Stimulated activated CD8-positive, alpha-beta memory T cell treated with anti-CD3 and anti-CD28 coated beads, Interleukin-12 subunit alpha, Interleukin-12 subunit beta, amount 100 ng/mL, for 24 hours (primary cell): Measurements from ENCODE around the gene UPF3A.
A peak's percentile ranks its signal among the peaks of the same experiment; 100 is the strongest.
"Not testable (repeated sequence)": the region's sequence is repeated elsewhere in the genome, so short reads cannot be mapped to it uniquely, and the experiment has no call there.

Experiments used
- DNase-seq: peaks from one replicate; pipeline ENCODE4 v3.0.0-alpha.2; 2020; ENCODE audit errors: extremely low read depth

The UPF3A gene

DNA sequence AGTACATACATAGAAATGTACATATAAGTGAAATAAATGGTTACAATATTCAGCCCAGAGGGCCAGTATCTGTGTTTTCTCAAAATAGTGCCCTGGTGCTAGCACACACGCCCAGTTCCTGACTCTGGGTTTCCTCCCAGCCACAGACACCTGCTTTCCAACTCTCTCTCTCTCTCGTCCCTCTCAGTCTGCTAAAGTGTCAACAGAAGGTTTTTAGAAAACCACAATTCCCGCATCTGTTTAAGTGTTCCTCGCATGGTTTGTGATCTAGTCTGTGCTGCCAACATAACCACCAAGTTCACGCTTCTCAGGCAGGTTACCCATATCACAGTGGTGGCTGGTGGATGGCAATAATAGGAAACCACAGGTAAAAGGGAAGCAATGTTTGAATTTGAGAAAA lies 17.8 kb upstream of the UPF3A start:
- DNase-seq: no peak

DNA sequence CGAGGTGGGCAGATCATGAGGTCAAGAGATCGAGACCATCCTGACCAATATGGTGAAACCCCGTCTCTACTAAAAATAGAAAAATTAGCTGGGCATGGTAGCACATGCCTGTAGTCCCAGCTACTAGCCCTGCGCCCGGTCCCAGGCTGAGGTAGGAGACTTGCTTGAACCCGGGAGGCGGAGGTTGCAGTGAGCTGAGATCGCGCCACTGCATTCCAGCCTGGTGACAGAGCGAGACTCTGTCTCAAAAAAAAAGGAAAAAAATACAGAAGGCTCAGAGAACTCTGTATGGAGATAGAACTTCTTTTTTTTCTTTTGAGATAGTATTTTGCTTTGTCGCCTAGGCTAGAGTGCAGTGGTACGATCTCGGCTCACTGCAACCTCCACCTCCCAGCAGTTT lies 17.1 kb upstream of the UPF3A start:
- DNase-seq: not testable (repeated sequence)

DNA sequence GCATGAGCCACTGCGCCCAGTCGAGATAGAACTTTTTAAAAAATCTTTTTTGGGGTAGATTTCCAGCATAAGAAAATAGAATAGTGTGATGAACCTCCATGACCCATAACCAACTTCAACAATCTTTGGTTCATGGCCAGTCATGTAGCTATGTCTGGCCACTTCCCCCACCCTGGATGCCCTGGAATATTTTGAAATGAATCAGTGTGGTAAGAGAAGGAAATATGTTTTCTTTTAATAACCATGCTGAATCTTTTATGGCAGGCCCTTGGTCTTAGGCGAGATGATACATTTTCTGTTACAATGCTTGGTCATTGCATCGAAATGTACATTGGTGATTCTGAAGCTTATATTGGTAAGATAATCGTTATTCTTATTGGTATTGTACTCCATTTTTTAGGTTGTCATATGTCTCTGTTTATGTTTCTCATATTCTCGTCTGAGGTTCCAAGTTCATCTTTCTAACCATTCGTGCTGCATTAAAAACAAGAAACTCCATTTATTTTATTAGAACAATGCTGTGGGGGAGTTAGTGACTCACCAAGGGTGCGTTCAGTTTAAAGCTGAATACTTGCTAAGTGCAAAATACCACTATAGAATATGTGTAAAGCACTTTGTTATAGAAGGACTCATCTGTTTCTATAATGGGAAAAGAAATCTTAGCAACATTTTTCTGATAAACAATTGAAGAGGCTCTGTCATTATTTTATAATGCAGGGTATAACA lies 16.4 kb upstream of the UPF3A start:
- no peak for DNase-seq

- no peak for DNase-seq
These were observed 15.2 kb upstream of the UPF3A start for GRCh38 chr13:114266241-114266640.

DNA sequence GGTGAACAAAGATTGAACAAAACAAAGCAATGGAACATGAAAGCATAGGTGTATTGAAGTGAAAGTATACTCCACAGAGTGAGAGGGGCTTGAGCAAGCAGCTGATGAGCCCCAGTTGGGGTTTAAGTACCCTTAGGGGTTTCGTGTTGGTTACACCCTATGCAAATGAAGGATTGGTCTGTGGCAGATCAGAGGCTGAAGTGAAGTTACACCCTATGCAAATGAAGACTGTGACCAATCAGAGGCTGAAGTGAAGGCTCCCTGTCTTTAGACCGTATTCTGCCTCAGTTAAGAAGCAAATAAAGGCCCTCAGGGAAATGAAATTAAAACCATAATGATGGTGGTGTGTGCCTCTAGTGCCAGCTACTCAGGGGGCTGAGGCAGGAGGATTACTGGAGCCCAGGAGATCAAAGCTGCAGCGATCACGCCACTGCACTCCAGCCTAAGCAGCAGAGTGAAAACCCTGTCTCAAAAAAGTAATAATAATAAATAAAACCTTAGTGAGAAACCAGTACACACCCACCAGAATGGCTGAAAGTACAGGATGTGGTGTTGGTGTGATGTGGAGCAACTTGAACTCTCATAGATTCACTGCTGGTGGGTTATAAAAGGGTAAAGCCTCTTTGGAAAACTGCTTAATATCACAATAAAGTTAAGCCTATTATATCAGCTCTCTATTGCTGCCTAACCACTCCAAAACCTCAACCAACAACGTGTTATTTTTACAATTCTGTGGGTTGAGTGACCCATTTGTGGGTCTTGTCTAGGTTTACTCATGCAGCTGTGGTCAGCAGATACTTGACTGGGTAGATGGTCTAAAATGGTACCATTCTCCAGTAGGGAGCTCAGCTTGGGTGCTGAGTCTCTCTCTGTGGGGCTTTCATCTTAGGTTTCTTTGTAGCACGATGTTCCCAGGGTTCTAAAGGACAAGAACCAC lies 12.8 kb upstream of the UPF3A start:
- DNase-seq: no peak

DNA sequence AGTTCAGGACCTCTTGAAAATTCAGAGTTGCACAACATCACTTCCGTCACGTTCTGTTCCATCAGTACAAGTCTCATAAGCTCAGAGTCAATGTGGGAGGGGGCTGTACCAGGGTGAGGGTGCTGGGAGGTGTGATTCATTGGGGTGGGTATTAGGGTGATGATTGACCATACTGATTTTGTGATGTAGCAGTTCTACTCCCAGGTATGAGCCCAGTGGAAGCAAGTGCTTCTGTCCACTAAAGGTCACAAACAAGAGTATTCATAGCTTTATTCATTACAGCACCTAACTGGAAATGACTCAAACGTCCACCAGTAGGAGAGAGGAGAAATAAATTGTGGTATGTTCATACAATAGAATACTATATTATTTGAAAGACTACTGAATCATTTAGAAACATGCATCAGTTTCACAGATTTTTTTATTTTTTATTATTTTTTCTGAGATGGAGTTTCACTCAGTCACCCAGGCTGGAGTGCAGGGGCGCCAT lies 12.1 kb upstream of the UPF3A start:
- no peak for DNase-seq

DNA sequence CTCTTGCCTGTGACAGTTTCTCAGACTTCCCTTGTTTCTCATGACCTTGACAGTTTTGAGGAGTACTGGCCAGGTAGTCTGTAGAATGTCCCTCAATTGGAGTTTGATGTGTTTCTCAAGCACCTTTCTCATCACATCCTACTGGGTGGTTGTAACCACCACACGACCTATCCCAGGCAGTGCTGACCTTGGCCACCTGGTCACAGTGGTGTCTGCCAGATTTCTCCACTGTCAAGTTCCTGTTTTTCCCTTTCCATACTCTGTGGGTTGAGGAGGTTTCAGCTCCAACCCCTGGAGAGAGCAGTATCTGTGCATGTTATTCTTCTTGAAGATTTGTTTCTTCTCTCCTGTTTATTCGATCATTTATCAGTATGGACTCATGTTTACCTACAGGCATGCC lies 8.4 kb upstream of the UPF3A start:
- DNase-seq: no peak

DNA sequence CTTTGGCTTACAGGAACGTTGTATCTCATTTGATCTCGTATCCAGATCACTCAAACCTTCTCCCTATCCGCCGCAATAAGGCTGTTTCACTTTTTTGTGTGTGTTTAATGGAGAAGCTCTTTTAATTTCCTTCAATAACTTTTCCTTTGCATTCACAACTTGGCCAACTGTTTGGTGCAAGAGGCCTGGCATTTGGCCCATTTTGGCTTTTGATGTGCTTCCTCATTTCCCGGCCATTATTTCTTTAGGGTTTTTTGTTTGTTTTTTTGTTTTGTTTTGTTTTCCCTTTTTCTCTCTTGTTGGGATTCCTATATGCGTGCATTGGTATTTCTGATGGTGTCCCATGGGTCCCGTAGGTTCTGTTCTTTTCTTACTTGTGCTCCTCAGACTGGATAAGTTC lies 6.1 kb upstream of the UPF3A start:
- DNase-seq: no peak

DNA sequence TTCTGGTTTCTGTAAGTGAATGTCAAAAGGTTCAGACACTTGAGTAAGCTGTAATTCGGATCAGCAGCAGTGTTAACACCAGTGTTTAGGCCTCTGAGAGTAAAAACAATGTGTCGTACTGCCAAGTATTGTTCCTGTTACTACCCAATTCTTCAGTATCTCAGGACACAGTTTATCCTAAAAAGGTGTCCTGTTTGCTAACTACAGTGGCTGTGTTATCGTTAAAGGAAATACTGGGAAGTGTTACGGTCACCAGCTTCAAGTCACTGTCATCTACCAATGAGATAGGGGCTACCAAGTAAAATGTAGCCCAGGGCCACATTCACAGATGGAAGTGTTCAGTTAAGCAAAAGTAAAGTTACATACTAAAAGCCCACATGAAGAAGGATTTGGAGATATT lies 2.3 kb upstream of the UPF3A start:
- DNase-seq: no peak

- DNase-seq: no peak
These were observed 1.5 kb upstream of the UPF3A start for GRCh38 chr13:114279758-114280355.

GRCh38 chr13:114282041-114282670 lies 755 bp downstream of the UPF3A start:
- peak; percentile 39 for DNase-seq

- no peak for DNase-seq
These were observed 2.2 kb downstream of the UPF3A start for GRCh38 chr13:114283576-114283975.

GRCh38 chr13:114284680-114285079 lies 3.3 kb downstream of the UPF3A start:
- no peak for DNase-seq

DNA sequence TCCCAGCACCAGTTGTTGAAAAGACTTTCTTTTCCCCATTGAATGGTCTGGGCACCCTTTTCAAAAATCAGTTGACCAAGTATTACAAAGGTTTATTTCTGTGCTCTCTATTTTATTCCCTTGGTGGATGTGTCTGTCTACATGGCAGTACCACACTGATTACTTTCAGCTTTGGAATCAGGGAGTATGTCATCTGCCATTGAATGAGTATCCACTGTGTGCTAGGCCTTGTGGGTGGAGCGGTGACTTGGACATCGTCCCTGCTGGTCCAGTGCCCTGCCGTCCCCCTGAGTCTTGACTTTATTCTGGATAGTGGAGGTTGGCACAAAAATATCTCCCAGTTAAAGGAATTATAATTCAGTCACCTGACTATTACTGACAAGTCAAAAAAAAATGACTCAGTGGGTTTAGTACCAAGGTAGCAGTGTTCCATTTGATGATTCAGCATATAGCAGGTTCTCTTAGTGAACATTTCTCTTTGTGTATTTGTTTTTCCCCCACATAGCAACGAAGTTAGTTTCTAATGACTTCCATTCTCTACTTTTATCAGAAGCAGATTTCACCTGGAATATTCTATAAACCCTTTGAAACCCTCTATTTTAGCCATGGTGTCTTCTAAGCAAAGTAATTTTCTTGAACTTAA lies 3.9 kb downstream of the UPF3A start:
- no peak for DNase-seq

- DNase-seq: no peak
These were observed 5.4 kb downstream of the UPF3A start for GRCh38 chr13:114286808-114287207.

DNA sequence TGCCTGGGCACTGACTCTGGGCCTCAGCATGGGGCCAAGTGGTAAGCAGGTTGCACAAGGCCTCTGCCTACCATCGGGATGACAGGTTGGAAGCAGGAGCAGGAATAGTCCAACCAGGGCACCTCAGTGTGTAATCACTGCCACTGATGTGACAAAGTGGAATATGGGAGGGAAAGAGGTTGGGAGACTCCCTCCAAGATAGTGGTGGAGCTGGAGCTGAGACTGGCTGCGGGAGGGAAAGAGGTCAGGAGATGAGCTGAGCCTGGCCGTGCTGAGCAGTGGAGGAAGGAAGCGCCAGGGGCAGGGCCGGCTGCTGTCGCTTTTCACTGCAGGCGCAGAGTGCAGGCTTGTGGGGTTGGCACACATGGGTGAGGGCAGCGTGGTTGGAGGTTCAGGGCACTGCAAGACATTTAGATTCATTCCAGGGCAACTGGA lies 6.8 kb downstream of the UPF3A start:
- no peak for DNase-seq

GRCh38 chr13:114296448-114296847 lies 15.0 kb downstream of the UPF3A start:
- DNase-seq: no peak

- DNase-seq: no peak
These were observed 15.5 kb downstream of the UPF3A start for GRCh38 chr13:114296902-114297301.

DNA sequence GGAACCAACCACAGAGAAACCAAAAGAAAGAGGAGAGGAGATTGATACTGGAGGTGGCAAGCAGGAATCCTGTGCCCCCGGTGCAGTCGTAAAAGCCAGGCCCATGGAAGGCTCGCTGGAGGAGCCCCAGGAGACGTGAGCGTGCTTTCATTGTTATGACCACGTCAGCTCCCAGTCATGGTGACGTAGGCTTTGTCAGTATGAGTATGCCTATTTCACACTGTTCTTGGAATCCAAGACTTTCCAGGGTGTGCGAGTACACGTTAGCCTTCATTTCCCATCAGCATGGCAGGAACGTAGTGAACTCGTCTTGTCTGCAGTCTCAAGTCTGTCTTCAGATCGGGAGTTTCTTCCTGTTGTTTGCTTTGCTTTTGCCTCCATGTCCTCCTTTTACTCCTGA lies 17.5 kb downstream of the UPF3A start:
- no peak for DNase-seq

- no peak for DNase-seq
These were observed 18.4 kb downstream of the UPF3A start for GRCh38 chr13:114299604-114300305.
